ENCODE measurements around the gene POLR2E.
"Not testable (repeated sequence)": the region's sequence is repeated elsewhere in the genome, so short reads cannot be mapped to it uniquely, and the experiment has no call there.

Gene POLR2E

DNA sequence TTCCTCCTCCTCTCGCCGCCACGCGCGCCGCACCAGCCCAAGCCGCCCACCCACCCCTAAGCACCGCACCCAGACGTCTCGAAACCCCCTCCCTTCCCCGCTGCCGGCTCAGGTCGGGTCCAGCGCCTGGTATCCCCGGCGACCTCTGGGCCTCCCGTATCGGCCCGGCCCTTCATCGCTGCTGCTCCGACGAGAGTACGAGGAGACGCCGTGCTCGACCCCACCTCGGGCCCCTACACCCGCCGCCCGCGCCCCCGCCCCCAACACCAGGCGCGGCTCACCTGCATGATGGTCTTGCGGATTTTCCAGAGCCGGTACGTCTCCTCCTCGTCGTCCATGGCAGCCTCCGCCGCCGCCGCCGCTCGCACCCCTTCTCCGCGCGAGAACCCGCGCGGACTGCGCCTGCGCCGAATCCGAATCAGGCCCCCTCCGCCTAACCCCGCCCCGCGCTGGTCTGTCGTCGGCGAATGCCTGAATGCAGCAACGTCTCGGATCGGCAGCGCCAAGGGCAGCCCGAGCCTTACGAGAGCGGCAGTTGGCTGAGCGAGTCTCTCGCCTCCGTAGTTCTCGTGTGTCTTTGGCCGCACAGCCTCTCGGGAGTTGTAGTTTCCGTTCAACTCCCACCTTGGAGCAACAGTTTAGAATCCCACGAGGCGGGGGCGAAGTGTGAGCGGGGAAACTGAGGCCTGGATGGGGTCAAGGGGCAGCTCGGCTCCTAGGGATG lies at the start of gene POLR2E:
Gene POLR2E, minus strand, starts transcription at position 398 of the 724 bp plus-strand sequence. Its CDS starts 60 bp downstream, at position 338.
- DNase-seq (ENCODE audit: low spot score), result peak; percentile 98

DNA sequence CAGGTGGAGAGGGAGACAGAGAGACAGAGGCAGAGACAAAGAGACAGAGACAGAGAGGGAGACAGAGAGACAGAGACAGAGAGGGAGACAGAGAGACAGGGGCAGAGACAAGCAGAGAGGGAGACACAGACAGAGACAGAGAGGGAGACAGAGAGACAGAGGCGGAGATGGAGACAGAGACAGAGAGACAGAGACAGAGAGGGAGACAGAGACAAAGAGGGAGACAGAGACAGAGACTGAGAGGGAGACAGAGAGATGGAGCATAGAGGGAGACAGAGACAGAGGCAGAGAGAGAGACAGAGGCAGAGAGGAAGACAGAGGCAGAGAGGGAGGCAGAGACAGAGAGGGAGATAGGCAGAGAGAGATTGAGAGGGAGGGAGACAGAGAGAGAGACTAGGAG lies 49.6 kb upstream of the POLR2E start:
- DNase-seq (ENCODE audit: low spot score), result no peak

DNA sequence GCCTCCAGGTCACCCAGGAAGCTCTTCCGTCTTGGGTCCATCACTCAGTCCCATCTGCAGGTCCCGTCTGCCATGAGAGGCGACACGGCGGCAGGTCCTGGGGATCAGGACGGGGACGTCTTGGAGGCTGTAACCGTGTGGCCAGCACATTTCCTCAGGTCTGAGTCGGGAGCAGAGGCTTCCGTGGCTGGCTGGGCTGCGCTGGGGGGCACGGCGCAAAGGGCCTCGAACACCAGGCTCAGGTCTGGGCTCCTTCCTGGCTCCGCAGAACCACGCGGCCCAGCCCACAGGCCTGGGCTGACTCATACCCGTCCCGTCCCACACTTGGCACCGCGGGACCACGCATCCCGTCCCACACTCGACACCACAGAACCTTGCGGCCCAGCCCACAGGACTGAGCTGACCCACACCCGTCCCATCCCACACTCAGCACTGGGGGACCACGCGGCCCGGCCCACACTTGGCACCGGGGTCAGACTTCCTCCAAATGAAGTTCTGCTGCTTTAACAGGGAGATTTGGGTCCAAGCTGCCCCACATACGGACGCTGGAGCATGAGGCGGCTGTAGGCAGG lies 48.7 kb upstream of the POLR2E start:
- no peak for DNase-seq (ENCODE audit: low spot score)

DNA sequence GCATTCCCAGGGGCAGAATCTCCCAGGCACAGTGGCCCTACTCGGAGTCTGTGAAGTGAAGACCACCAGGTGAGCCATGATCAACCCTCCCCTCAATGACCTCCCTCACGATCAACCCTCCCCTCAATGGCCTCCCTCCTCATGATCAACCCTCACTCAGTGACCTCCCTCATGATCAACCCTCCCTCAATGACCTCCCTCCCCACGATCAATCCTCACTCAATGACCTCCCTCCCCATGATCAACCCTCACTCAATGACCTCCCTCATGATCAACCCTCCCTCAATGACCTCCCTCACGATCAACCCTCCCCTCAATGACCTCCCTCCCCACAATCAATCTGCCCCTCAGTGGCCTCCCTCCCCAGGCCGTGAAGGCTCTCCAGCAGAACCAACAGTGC lies 46.8 kb upstream of the POLR2E start:
- no peak for DNase-seq (ENCODE audit: low spot score)

DNA sequence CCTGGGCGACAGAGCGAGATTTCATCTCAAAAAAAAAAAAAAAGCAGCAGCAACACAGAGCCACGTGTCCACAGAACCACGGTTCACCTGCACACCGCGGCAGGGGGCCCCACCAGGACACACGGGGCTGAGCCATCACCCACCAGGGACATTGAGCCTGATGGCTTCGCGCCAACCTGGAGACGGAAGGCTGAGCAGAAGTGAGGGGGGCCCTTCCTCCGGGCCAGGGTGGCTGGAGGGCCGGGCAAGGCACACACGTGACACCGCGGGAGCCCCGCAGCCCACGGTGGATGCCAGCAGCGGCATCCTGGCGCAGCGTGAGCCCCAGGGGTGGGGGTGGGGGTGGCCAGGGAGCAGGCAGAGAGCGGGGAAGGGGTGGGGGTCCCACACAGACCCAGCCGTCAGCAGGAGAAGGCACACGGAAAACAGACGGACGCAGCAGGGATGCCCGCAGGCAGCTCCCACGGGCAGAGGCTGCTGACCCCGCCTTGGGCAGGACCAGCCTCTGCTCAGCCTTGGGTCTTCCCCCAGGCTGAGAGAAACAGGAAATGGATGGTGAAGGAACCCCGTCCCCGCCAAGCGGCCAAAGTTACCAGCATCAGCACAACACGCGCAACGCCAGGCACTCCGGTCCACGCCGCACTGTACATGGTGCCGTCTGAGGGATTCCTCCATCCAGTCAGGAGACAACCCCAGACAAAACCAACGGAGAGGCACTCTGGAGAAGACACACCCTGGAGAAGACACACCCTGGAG lies 45.3 kb upstream of the POLR2E start:
- no peak for DNase-seq (ENCODE audit: low spot score)

- DNase-seq (ENCODE audit: low spot score), result no peak
Measured at GRCh38 chr19:1139126-1139525, 44.0 kb upstream of the POLR2E start.

DNA sequence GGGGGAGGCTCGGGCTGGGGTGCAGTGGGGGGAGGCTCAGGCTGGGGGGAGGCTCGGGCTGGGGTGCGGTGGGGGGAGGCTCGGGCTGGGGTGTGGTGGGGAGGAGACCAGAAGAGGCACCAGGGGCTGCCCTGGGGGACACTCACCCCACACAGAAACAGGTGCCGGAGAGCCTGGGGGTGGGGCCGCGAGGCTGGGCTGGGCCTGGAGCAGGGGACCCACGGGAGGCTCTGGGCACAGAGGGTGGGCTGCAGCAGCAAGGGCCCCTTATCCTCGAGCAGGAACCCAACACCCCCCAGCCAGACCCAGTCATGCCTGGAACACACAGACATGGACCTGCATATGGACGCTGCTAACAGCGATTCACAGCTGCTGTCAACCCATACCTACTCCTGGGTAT lies 42.9 kb upstream of the POLR2E start:
- DNase-seq (ENCODE audit: low spot score), result no peak

DNA sequence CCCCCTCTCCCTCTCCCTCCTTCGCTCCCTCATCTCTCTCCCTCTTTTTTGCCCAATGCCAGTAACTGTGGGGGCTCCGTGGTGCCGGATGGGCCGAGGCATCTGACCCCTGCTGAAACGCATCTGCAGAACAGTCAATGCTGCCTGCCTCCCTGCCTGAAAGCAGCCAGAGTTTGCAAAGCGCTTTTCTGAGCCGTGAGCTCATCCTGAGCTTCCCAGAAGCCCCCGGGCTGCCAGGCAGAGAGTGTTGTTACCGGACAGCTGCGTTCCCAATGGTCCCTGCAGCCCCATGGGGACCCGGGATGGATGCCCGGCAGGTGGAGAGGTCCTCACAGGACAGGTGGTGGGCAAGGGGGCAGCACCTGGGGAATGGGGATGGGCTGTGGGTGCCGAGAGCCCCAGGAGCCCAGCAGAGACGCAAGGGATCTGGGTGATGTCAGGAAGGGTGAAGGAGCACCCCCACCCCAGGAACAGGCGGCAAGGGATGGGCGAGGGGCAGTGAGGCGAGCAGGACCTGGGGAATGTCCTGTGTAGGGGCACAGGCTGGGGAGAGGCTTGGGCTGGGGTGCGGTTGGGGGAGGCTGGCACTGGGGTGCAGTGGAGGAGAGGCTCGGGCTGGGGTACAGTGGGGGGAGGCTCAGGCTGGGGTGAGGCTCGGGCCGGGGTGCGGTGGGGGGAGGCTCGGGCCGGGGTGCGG lies 41.6 kb upstream of the POLR2E start:
- no peak for DNase-seq (ENCODE audit: low spot score)

DNA sequence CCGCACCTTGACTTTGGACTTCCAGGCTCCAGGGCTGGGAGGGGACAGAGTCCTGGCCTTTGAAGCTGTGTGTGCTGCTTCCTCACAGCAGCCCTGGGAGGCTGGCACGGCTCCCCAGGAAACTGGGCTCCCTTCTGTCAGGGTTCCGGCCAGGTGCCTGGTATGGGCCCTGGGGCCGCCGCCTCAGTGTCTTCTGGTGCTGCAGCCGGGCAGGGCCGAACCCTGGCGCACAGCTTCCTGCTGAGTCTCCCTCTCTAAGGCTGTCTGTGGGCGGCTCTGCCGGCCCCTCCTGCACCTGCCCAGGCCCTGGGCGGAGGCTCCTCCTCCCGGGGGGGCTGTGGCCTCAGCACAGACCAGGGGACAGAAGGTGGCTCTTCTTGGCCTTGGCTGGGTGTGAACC lies 41.0 kb upstream of the POLR2E start:
- no peak for DNase-seq (ENCODE audit: low spot score)

DNA sequence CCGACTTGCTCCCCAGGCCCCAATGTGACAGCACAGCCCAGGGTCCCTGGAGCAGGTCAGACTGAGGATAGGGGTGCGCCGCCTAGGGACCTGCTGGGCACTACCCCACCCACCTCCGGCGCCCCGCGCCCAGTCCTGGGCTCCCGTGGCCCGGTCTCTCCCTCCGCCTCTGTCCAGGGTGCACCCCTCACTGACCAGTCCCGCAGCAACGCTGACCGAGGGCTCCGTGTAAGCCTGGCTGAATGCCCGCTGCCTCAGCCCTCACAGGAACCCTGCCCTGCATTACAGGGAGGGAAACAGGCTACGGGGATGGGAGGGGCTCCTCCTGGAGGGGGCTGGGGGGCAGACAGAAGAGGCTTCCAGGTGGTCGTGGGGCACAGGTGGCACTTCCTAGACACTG lies 40.3 kb upstream of the POLR2E start:
- DNase-seq (ENCODE audit: low spot score), result no peak

DNA sequence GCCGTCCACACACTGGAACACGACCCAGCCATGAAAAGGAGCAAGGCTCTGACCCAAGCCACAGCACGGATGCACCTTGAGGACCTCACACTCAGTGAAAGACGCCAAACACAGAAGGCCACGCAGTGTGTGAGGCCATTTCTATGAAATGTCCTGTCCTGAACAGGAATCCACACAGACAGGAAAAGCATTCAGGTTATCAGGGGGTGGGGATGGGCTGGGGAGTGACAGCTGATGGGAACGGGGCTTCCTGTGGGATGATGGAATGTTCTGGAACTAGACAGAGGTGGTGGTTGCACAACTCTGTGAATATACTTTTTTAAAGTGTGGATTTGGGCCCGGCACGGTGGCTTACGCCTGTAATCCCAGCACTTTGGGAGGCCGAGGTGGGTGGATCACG lies 39.3 kb upstream of the POLR2E start:
- no peak for DNase-seq (ENCODE audit: low spot score)

GRCh38 chr19:1133471-1133929 lies 38.3 kb upstream of the POLR2E start:
- peak; percentile 84 for DNase-seq (ENCODE audit: low spot score)

DNA sequence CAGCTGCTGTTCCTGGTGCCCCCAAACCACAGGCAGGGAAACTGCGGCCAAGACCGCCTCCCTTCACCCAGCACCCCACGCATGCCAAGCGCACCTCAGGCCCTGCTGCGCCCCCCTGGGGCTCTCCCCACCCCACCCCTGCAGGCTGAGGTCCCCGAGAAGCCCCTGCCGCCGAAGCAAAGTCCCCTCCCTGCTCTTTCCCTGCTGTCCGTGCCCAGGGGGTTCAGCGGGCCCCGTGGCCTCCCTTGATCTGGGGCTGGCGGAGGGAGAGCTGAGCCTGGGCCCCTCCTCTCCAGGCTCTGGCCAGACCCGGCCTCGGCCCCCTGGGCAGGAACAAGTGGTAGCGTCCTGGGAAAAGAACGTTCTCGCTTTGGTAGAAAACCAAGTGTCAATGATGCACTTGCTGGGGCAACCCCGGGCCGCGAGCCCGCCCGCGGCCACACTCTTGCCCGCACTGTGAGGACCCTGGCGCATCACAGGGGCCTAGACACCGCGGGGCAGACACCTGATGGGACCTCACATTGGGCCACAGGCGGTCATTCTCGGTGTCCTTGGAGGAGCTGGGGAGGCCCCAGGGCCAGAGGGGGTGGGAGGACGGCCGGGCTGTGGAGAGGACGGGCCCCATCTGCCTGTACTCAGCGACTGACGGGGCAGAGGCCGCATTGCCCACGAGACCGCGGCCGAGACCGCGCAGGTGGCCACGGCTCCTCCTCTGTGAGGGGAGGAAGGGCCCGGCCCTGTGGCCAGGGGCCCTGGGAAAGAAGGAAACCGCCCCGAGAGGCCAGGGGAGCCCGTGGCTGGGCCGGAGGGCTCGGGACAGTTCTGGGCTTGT lies 37.6 kb upstream of the POLR2E start:
- no peak for DNase-seq (ENCODE audit: low spot score)

GRCh38 chr19:1131718-1132551 lies 36.8 kb upstream of the POLR2E start:
- peak; percentile 87 for DNase-seq (ENCODE audit: low spot score)

- peak; percentile 51 for DNase-seq (ENCODE audit: low spot score)
Measured at GRCh38 chr19:1130771-1131717, 35.9 kb upstream of the POLR2E start.

- no peak for DNase-seq (ENCODE audit: low spot score)
Measured at GRCh38 chr19:1129535-1129934, 34.4 kb upstream of the POLR2E start.

- DNase-seq (ENCODE audit: low spot score), result not testable (repeated sequence)
Measured at GRCh38 chr19:1129084-1129483, 33.9 kb upstream of the POLR2E start.

DNA sequence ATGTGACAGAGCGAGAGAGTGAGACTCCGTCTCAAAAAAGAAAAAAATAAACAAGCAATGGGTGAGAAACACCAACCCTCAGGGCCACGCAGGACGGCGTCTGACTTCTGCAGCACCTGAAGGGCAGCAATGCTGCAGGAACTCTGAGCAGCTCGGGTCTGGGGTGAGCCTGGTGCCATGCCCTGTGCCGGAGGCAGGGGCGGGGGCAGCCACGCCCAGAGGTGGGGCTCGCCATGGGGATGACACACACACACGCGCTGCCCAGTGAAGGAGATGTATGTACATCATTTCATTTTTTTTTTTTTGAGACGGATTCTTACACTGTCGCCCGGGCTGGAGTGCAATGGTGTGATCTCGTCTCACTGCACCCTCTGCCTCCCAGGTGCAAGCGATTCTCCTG lies 32.9 kb upstream of the POLR2E start:
- no peak for DNase-seq (ENCODE audit: low spot score)

DNA sequence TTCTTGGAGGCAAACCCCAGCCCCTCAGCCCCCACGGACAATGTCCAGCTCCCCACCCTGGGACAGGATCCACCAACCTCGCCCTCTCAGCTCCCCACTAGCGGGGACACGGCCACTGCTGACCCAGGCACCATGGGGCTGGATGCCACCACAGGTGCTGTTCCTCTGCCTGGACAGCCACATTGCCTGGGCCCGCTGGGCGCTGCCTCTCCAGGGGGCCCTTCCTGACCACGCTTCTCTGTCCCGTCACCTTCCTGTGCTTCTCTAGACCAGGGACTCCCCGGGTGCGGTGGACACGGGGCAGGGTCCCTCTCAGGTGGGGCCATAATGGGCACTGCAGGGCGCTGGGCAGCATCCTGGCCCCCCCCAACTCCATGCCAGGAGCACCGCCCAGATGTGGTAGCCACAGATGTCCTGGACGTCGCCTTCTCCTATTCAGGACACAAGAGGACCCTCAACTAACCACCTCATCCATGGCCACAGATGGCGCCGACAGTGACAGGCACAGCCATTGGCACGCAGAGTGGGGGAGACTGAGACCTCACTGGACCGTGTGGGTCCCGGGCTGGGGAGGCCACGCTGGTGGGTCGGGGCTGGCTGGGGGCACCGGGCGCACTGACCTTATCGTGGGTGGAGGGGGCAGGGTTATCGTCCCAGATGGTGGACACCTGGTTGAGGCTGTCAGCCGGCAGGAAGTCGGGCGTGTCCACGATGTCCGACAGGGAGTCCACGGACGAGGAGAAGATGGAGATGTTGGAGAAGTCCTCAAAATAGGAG lies 32.0 kb upstream of the POLR2E start:
- no peak for DNase-seq (ENCODE audit: low spot score)

Data from CD4-positive, alpha-beta T cell treated with Interleukin-15 for 4 hours (primary cell).